HG03139 (cell line): ENCODE measurements around the gene COPA.
"Not testable (repeated sequence)": the region's sequence is repeated elsewhere in the genome, so short reads cannot be mapped to it uniquely, and the experiment has no call there.

Source experiments
- ATAC-seq: cut with Tn5 transposase; IDR thresholded peaks from one replicate; pipeline ENCODE4 v1.9.1; 2021; ENCODE audit not compliant: unreplicated experiment

COPA gene

DNA sequence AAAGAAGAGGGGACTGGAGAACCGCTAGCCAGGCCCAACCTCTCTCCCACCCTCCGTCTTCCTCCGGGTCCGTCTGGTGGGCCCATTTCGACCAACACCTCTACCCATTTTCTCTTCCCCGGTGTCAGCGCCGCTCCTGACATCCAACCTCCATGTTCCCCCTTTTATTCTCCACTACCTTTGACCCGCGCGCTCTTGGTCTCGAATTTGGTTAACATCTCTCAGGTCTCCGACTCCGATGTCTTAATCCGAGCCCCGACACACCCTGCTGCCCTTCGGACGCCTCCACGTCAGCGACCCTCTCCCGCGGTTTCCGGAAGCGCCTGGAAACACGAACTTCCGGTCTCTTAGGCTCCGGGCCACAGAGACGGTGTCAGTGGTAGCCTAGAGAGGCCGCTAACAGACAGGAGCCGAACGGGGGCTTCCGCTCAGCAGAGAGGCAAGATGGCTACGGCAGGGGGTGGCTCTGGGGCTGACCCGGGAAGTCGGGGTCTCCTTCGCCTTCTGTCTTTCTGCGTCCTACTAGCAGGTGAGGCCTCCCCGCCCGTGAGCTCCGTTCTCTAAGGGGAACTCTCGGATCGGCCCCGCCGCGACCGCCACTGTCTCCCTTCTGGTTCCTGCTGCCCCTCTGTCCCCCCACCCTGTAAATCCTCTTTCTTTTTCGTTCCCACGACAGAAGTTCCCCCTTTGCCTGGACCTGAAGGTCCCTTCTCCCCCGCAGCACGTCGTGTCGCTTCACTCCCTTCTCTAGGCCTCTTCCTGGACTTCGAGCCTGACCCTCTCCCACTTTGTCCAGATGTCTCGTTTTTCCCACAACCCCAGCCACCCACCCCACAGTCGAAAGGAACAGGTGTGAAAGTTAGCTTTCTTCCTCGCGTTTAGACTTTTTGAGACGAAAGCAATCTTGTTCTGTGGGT lies at the start of gene COPA, which contains the start of gene NCSTN:
TSS of gene COPA (minus strand) at position 298 of the 917 bp plus-strand sequence. CDS start at position 218, 80 bp downstream.
TSS of gene NCSTN (plus strand) at position 431 of the 917 bp plus-strand sequence. CDS start at position 445, 14 bp downstream.
- peak; percentile 90 for ATAC-seq

GRCh38 chr1:160388406-160388805 lies 45.4 kb upstream of the COPA start:
- ATAC-seq: not testable (repeated sequence)

DNA sequence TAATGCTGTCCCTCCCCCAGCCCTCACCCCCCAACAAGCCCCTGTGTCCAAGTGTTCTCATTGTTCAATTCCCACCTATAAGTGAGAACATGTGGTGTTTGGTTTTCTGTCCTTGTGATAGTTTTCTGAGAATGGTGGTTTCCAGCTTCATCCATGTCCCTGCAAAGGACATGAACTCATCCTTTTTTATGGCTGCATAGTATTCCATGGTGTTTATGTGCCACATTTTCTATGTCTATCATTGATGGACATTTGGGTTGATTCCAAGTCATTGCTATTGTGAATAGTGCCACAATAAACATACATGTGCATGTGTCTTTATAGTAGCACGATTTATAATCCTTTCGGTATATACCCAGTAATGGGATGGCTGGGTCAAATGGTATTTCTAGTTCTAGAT lies 41.8 kb upstream of the COPA start:
- not testable (repeated sequence) for ATAC-seq

GRCh38 chr1:160377585-160378206 lies 34.6 kb upstream of the COPA start:
- ATAC-seq: no peak

DNA sequence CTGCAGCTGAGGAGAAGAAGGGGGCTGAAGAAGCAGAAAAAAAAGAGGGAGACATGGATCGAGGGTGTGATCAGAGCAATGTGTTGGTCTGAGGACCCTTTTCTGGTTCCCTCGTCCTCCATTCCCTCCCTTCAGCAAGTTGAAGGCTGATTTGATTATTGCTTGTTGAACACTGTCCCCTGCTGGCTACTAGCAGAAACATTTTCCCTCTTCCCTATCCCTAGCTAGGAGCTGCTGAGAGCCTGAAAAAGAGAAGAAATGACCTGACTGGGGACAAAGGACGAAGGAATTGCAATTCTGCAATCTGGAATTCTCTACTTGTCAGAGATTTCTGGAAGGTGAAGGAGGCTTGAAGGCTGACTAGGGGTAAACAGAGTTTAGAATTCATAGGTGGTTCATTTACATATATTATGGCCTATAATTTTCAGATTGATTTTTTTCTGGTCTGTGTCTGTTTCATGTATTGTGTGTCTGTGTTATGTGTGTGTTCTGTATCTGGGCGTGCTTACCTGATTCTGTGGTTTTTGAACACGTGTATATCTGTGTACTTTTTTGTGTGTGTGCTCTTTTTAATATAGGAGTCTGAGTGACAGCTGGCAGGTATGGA lies 33.6 kb upstream of the COPA start:
- ATAC-seq: no peak

GRCh38 chr1:160375788-160376524 lies 32.9 kb upstream of the COPA start:
- no peak for ATAC-seq

DNA sequence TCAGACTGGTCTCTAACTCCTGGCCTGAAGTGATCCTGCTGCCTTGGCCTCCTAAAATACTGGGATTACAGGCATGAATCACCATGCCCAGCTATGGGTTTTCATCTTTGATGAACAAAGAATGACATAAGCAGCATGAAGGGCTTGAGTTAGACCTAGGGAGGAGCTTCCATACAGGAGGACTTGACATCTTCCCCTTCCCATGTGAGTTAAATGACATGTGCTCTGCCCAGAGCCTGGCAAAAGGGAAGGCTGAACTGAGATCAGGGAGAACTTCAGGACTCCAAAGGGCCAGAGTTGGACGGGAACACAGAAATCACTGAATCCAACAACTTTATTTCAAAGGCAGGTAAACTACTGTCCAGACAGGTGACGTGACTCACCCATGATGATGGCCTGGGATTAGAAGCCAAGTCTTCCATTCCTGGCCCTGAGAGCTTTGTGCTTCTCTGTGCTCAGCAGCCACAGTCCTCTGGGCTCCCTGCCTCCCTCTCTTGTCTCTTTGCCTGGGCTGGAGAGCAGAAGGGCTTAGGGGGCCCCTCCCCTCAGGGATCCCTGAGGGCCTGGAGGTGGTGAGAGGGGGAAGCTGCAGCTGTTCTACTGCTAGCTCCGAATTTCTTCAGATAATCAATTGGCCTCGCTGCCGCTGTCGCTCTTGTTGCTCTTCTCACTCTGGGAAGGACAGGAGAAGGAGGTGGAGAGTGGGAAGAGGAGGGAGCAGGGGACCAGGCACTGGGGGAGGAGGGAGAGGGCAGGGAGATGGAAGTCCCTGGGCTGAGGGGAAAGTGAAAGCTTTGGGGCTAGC lies 31.5 kb upstream of the COPA start:
- no peak for ATAC-seq

DNA sequence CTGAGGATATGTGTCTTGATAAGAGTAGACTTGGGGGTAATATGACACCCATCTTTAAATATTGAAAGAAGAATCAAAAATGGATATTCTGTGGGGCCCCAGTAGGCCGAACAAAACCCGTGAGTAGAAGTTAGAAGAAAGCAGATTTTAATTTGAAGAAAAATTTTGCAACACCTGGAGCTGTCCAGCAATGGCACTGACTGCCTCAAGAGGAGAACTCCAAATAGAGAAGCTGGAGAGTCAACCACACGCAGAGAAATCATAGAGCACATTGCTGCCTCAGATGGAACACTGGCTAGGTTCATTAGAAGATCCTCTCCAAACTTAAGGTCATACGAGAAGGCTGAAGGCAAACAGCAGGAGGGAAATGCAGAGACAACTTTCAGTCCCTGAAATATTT lies 30.6 kb upstream of the COPA start:
- ATAC-seq: no peak

DNA sequence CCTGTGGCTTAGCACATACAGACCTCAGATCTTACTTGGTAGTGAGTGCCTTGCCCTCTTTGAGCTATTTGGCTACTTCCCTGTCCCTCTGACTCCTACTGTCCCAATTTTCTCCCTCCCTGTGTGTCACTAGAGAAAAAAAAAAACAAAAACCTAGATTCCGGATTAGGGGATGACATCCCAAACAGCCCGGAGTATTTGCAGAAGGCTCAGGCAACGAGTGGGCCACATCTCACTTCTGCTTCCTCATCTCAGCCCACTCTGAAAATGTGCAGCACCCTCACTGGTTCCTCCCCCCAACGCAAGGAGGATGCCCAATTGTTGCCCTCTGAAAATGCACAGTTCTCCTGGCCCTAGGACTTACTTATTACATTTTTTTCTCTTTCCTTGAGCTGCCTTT lies 28.7 kb upstream of the COPA start:
- no peak for ATAC-seq

DNA sequence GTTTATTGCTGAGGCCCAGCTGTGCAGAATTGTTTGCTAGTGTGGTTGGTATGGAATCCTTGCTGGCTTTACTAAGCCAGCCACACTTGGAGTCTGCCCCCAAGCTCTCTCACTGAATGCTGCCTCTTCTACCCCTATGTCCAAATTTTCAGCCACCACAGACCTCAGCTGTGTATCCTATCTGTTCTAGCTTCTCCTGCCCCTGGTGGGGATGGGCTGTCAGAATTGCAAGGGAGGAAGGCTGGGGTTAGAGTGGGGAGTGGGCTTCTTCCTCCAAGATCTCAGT lies 28.2 kb upstream of the COPA start:
- no peak for ATAC-seq

DNA sequence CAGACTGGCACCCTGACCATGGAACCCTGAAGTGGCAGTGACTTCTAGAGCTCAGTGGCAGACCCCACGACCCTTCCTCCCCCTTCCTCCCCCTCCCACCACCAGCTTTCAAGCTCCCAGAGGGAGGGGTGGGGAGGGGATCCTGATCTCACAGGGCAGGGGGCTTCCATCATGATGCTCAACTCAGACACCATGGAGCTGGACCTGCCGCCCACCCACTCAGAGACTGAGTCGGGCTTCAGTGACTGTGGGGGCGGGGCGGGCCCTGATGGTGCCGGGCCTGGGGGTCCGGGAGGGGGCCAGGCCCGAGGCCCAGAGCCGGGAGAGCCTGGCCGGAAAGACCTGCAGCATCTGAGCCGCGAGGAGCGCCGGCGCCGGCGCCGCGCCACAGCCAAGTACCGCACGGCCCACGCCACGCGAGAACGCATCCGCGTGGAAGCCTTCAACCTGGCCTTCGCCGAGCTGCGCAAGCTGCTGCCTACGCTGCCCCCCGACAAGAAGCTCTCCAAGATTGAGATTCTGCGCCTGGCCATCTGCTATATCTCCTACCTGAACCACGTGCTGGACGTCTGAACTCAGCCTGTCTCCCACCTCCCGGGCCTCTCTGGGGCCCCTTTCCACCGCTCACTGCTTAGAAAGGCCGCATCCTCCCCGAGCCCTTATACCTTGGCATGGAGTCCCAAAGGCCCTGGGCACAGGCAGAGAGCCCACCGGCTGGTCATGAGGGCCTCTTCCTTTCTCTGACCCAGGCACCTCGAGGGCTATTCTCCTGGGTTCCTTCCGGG lies 27.7 kb upstream of the COPA start:
- no peak for ATAC-seq

DNA sequence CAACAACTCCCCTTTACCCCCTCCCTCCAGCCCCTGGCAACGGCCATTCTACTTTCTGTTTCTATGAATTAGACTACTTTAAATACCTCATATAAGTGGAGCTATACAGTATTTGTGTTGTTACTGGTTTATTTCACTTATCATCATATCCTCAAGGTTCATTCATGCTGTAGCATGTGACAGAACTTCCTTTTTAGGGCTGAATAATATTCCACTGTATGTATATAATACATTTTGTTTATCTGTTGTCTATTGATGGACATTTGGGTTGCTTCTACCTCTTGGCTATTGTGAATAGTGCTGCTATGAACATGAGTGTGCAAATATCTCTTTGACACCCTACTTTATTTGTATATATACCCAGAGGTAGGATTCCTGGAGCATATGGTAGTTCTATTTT lies 26.0 kb upstream of the COPA start:
- no peak for ATAC-seq

DNA sequence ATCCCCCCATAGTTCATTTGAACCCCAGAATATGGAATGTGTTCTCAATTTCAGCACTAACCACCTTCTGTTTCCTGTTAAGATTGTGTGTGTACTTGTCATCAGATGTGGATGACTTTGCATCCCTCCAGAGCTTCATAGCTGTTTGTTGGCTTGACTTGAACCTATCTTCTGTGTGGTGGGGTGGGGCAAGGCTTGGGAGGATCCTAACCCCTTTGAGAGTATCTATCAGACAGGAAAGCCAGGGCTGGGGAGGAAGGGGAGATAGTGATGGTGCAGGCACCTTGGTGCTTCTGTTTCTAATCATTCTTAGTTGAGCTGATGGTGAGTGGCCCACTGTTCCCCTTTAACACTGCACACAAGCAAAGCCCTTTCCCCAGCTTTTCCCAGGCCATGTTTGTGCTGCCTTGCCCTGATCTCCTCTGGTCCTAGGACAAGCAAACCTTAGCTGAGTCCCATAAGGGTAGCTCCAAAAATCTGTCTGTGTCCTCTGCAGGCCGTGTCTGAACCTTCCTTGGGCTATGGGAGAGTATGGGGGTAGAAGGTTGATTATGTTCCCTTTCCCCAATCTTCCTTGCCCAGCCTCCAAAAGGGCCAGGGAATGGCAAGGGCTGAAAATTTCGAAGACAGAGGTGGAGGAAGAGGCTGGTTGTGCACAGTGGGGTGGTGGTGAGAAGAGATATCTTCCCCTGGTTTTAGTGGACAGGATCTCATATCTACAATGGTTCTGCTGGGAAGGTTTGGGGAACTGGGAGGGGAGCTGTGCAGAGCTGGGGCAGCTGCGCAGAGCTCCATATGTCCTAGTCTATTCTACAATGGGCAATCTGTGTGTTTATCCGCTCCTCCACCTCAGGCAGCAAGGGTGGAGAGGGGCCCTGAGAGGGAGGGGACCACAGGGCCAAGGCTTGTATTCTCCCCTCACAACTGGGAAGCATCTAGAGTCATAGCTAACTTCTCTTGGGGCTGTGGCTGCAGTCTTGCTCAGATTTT lies 25.2 kb upstream of the COPA start:
- no peak for ATAC-seq

DNA sequence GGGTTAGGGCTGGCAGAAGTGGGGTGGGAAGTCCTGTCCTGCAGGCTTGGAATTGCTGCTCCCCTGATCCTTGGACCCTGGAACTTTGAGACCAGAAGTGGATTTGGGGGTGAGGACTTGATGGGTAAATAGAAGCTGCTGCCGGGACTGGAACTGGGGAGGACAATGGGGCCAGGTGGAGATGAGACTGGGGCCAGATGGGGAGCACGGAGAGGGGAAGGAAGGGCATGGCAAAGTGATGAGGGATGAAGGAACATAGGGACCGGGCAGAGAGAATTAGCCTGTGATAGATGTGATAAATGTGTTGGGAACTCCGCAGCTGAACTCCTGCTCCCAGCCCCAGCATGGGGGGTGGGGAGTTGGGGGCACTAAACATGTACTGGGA lies 24.5 kb upstream of the COPA start:
- ATAC-seq: no peak

DNA sequence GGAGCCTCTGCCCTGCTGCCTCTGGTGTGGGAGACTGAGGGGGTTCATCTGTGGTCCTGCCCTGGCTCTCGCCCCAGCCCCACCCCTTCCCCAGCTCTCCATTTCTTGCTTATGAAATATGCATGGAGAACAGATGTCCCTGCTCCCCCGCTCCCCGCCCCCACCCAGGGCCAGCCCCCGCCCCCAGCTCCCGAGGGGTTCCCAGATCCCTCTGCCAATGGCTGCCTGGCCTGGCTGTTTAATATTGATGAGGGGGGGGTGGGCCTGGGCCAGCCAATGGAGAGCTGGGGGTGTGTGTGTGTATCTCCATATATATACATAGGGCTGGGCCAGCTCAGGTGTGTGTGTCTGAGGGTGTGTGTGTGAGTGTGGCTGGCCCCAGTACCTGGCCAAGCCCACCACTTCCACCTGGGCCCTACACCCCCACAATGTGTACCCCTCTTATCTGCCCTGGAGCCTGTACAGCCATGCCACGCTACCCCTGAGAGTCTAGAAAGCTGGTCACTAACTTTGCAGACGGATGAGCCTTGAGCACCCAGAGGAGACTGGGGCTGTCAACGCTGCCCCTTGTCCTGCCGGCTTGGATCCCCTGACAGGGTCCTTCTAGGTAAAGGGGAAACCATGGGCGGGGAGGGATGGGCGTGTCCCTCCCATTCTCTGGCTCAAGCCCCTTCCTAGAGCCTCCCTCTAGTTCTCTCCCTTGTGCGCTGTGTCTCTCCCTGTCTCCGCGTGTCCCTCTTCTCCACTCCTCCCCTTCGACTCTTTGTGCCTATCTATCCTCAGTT lies 23.9 kb upstream of the COPA start, which contains the start of gene NHLH1:
TSS of gene NHLH1 (plus strand) at position 341 of the 785 bp plus-strand sequence. CDS start 3,661 bp downstream, outside the sequence.
- ATAC-seq: no peak

GRCh38 chr1:160365325-160365724 lies 22.3 kb upstream of the COPA start:
- ATAC-seq: no peak

GRCh38 chr1:160363951-160364735 lies 21.1 kb upstream of the COPA start:
- ATAC-seq: no peak
